Gastroesophageal sphincter (tissue), 4 donors: ENCODE data around the gene FN1. TPM values are rescaled to one million over a fixed set of nuclear protein-coding genes. Genes with fewer than 3 reads are reported as not detected.
A peak's percentile ranks its signal among the peaks of the same experiment; 100 is the strongest.

Experiments used
- ATAC-seq: fragments of 150-250 bp; one replicate; pipeline ENCODE4 v1.9.1; 2016; ENCODE audit warnings: mild to moderate bottlenecking, moderate library complexity
- H3K27ac ChIP-seq, 4 donors: fragments of 200-600 bp; sonication (generic) in 3 of 4; 1 replicate in 3 of 4; 2 replicates in 1 of 4; pipeline ENCODE4 v1.5.1; 2016 to 2019
- H3K27me3 ChIP-seq: fragments of 200-600 bp; sonication (generic); one replicate; pipeline ENCODE4 v1.5.1; 2019
- H3K36me3 ChIP-seq, 2 donors: fragments of 200-600 bp; sonication (generic); one replicate each; pipeline ENCODE4 v1.5.1; 2019; ENCODE audit warnings: control low read depth in 1 of 2
- H3K4me1 ChIP-seq, 3 donors: fragments of 200-600 bp; sonication (generic); 1 replicate in 2 of 3; 2 replicates in 1 of 3; pipeline ENCODE4 v1.5.1; 2016 to 2019; ENCODE audit warnings: control low read depth in 2 of 3
- H3K4me3 ChIP-seq, 2 donors: fragments of 200-600 bp; sonication (generic); one replicate each; pipeline ENCODE4 v1.5.1; 2019; ENCODE audit warnings: mild to moderate bottlenecking in 1 of 2, moderate library complexity in 1 of 2
- H3K9me3 ChIP-seq, 3 donors: fragments of 200-600 bp; sonication (generic); one replicate each; pipeline ENCODE4 v1.5.1; 2017 to 2019; ENCODE audit warnings: control low read depth in 2 of 3
- CTCF ChIP-seq, 4 experiments: fragments of 200-600 bp in 2 of 4; fragments of 450-650 bp in 2 of 4; sonication (generic) in 1 of 4; IDR thresholded peaks; one replicate each; pipeline ENCODE4 v1.5.1; 2017 to 2019; ENCODE audit warnings: antibody characterized with exemption in 4 of 4, mild to moderate bottlenecking in 2 of 4, moderate library complexity in 2 of 4
- EP300 ChIP-seq: sonication (generic); formaldehyde crosslinking; IDR thresholded peaks from one replicate; pipeline ENCODE4 v1.6.1; 2017; ENCODE audit warnings: antibody characterized with exemption, mild to moderate bottlenecking
- POLR2A ChIP-seq, 2 donors: fragments of 450-650 bp; IDR thresholded peaks; one replicate each; pipeline ENCODE4 v1.6.1; 2017; ENCODE audit warnings: antibody characterized with exemption in 2 of 2, mild to moderate bottlenecking in 2 of 2, moderate library complexity in 1 of 2
- POLR2AphosphoS5 ChIP-seq: sonication (generic); formaldehyde crosslinking; IDR thresholded peaks from one replicate; pipeline ENCODE4 v1.6.1; 2017; ENCODE audit warnings: antibody characterized with exemption
- WGBS, 2 donors: methylation state at CpG; one replicate each; pipeline ENCODE4 v1.1.5; 2018; ENCODE audit warnings: low coverage in 1 of 2; 5-methylcytosine and 5-hydroxymethylcytosine counted together
- total RNA-seq, 4 donors: library from RNA; depleted of rRNA; stranded (reverse); fragments of >200 nt; gene quantifications; one replicate each; pipeline ENCODE4 v1.1.0, GENCODE V29; 2016

FN1 gene
- total RNA-seq, 4 donors from 2014 or later: 1,699 to 4,986 (median 1,920) TPM

GRCh38 chr2:215465256-215465655, 29.4 kb upstream of the FN1 start:
- no peak for ATAC-seq
- Histone ChIP-seq H3K27ac (no peak overlapping the region), H3K36me3 (no peaks in the 10 kb centered on the region), H3K9me3 (no peaks in the 10 kb centered on the region), H3K4me3 (no peak overlapping the region), H3K4me1 (peaks cover 3 to 10% (median 3%) of the 10 kb centered on the region in 3 donors), H3K27me3 (no peaks in the 10 kb centered on the region)
- 64% methylated on average over 2 of the region's 2 CpGs for whole genome bisulfite sequencing, 2 donors
- TF ChIP-seq POLR2A (IDR thresholded peaks at IDR 0.05): no peak
- TF ChIP-seq CTCF (IDR thresholded peaks at IDR 0.05): no peak
- TF ChIP-seq POLR2AphosphoS5: no peak
- no peak for TF ChIP-seq EP300

DNA sequence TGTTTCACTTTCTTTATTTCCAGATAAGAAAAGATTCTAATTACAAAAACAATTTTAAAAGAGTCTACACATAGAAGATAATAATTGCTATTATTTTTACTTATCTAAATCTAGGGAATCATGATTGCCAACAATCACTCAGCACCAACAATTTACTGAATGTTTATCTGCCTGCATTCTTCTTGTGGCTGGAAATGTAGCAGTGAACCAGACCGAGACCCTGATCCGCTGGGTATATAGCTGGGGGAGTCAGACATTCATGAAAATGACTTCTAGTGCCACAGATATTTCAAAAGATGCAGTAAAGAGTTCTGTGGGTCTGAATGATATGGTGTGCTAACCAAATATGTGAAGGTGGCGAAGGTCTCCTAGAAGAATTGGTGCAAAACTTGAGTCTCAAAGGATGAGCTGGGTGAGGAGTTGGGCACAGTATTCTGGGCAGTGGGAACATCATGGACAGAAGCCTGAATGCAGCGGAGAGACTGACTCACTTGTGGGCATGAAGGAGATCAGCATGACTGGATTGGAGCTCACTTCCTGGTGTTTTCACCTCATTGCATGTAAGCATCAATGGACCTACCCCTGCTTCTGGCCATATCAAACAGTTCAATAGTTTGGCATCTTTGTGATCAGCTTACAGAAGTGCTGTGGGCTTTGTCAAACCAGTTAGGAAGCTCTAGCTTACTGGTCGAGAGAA, 26.1 kb upstream of the FN1 start:
- Histone ChIP-seq H3K27ac (no peak overlapping the region), H3K4me1 (peaks cover 3 to 14% (median 3%) of the 10 kb centered on the region in 3 donors), H3K27me3 (no peaks in the 10 kb centered on the region), H3K4me3 (no peak overlapping the region), H3K9me3 (no peaks in the 10 kb centered on the region), H3K36me3 (no peaks in the 10 kb centered on the region)
- ATAC-seq: no peak
- TF ChIP-seq CTCF (IDR thresholded peaks at IDR 0.05): no peak
- TF ChIP-seq POLR2A (IDR thresholded peaks at IDR 0.05): no peak
- TF ChIP-seq EP300: no peak
- TF ChIP-seq POLR2AphosphoS5: no peak
- WGBS, 2 donors: 81 to 89% methylated on average over 4 to 5 of the region's 5 CpGs

DNA sequence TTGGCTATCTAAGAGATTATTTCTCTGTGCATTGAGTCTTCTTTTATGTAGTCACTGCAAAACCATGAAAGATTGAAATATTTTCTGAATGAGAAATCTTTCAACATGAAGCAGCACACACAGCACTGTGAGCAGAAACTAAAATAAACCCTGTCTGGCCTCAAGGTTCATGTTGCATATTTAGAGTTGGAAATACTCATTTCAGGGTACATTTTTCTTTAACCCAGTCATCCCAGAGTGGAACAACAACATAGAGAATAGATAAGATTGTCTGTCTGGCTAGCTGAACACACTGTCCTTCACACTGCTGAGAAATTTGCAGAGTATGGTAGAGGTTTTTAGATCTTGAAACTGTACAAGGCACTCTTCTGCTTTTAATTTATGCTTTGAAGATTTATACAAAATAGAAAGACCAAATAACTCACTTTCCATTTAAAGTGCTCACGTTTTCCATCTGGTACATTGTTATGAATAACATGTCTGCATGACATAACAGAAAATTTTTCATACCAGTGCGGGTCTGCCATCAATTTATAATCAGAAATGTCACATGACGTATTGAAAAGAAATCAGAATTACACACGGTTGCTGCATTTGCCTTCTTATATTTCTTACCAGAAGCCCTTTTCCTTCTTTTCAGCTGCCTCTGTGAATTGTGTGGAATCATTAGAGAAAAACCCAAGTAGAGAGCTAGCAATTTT, 25.0 kb upstream of the FN1 start:
- Histone ChIP-seq H3K36me3 (no peaks in the 10 kb centered on the region), H3K4me3 (no peak overlapping the region), H3K27me3 (no peaks in the 10 kb centered on the region), H3K4me1 (peaks cover 3 to 14% (median 3%) of the 10 kb centered on the region in 3 donors), H3K27ac (peak overlapping the region in 3 of 4 donors; percentile 50 to 62 (median 56)), H3K9me3 (no peaks in the 10 kb centered on the region)
- 15 to 26% methylated on average over 4 of the region's 4 CpGs for WGBS, 2 donors
- ATAC-seq: peak; percentile 70
- TF ChIP-seq POLR2AphosphoS5: peak; percentile 52
- no peak for TF ChIP-seq EP300

- no peak overlapping the region for H3K27ac ChIP-seq
- H3K4me1 ChIP-seq: peaks cover under 1 to 19% (median 2%) of the 10 kb centered on the region in 3 donors
- no peak overlapping the region for H3K4me3 ChIP-seq
- H3K9me3 ChIP-seq: no peaks in the 10 kb centered on the region
- no peaks in the 10 kb centered on the region for H3K36me3 ChIP-seq
- no peaks in the 10 kb centered on the region for H3K27me3 ChIP-seq
- 93 to 94% methylated on average over 2 of the region's 3 CpGs for WGBS, 2 donors
- ATAC-seq: no peak
- TF ChIP-seq EP300 (no peak), POLR2A (IDR thresholded peaks at IDR 0.05) (no peak), POLR2AphosphoS5 (no peak), CTCF (IDR thresholded peaks at IDR 0.05) (no peak)
Observed at GRCh38 chr2:215455958-215456357, 20.1 kb upstream of the FN1 start.

DNA sequence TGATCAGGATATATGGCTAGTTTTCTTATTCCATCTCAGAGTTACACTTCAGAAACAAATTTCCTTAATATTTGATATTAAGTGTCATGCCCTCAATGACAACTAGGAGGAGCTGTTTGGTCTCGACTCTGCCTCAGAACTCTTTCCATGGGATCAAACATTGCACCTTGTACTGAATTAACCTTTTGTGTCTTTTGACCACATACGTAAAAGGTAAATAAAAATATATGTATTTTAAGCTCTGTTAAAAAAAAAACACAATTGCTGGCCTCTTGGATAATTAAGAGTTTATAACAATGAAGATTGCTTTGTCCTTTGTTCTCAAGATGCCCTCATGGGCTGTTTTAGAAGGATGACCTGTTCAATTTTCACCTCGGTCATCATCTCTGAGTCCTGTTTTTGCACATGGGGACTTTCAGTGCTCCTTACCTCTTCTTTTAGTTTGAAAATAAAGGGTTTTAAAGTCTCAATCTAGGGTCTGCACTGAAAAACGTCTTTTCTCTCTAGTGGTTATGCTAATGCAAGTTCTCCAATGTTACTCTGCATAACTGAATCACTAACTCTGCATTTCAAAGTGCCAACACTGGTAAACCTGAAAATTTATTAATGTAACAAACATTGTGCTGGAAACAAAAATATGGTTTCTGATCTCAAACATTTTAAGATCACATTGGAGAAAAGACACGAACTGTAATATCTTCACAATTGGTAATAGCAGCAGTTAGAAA, 18.8 kb upstream of the FN1 start:
- peak; percentile 61 to 84 (median 70) for TF ChIP-seq CTCF (IDR thresholded peaks at IDR 0.05)
- no peak for TF ChIP-seq EP300
- no peaks in the 10 kb centered on the region for H3K9me3 ChIP-seq
- H3K4me3 ChIP-seq: no peak overlapping the region
- no peaks in the 10 kb centered on the region for H3K27me3 ChIP-seq
- peaks cover 0 to 8% (median 0%) of the 10 kb centered on the region in 3 donors for H3K4me1 ChIP-seq
- H3K27ac ChIP-seq: no peak overlapping the region
- no peak for ATAC-seq
- 58 to 59% methylated on average over 5 of the region's 5 CpGs for WGBS, 2 donors
- no peaks in the 10 kb centered on the region for H3K36me3 ChIP-seq
